ENCODE measurements around the gene SENP3.
"Not testable (repeated sequence)": the region's sequence is repeated elsewhere in the genome, so short reads cannot be mapped to it uniquely, and the experiment has no call there.

DNA sequence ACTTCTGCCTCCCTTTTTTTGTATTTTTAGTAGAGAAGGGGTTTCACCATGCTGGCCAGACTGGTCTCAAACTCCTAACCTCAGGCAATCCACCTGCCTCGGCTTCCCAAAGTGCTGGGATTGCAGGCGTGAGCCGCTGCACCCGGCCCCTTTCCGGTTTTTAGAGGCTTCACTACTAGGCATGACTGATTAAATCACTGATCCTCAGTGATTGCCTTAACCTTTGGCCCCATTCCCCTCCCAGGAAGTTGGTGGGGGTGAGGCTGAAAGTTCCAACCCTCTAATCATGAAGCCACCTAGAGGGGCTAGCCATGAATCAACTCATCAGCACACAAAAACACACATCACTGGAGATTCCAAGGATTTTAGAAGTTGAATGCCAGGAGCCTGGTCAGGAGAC is 35.8 kb downstream of the SENP3 start:
- TF ChIP-seq, protein P1, sequence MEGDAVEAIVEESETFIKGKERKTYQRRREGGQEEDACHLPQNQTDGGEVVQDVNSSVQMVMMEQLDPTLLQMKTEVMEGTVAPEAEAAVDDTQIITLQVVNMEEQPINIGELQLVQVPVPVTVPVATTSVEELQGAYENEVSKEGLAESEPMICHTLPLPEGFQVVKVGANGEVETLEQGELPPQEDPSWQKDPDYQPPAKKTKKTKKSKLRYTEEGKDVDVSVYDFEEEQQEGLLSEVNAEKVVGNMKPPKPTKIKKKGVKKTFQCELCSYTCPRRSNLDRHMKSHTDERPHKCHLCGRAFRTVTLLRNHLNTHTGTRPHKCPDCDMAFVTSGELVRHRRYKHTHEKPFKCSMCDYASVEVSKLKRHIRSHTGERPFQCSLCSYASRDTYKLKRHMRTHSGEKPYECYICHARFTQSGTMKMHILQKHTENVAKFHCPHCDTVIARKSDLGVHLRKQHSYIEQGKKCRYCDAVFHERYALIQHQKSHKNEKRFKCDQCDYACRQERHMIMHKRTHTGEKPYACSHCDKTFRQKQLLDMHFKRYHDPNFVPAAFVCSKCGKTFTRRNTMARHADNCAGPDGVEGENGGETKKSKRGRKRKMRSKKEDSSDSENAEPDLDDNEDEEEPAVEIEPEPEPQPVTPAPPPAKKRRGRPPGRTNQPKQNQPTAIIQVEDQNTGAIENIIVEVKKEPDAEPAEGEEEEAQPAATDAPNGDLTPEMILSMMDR (IDR thresholded peaks at IDR 0.05), result not testable (repeated sequence)
- TF ChIP-seq POLR2A (IDR thresholded peaks at IDR 0.05), result not testable (repeated sequence)

All from adrenal gland (tissue), 5 donors.